GM18867 (cell line): ENCODE measurements around the gene DSCAML1.

Source experiments
- ATAC-seq: cut with Tn5 transposase; IDR thresholded peaks from one replicate; pipeline ENCODE4 v1.9.1; 2021; ENCODE audit warnings: mild to moderate bottlenecking, moderate library complexity; ENCODE audit not compliant: unreplicated experiment

DSCAML1 gene

GRCh38 chr11:117479372-117479771 is 317.6 kb downstream of the DSCAML1 start:
- no peak for ATAC-seq

DNA sequence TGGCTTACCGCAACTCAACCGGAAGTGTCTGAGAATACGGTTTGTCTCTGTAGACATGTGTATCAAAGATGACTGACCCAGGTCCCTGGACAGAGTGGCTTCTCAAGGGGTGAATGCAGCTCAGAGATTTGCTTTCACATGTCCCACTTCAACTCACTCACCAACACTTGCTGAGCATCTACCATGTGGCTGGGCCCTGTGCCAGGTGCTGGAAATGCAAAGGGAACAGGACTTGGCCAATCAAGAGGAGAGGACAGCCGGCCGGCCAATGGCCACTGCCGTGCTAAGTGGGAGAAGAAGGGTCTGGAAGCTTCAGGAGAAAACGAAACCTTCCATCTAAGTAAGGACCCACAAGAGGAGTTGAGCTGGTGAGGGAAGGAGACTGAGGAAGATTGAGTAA is 318.1 kb downstream of the DSCAML1 start:
- no peak for ATAC-seq

- ATAC-seq, result no peak
These were observed 318.7 kb downstream of the DSCAML1 start for GRCh38 chr11:117478126-117478860.

DNA sequence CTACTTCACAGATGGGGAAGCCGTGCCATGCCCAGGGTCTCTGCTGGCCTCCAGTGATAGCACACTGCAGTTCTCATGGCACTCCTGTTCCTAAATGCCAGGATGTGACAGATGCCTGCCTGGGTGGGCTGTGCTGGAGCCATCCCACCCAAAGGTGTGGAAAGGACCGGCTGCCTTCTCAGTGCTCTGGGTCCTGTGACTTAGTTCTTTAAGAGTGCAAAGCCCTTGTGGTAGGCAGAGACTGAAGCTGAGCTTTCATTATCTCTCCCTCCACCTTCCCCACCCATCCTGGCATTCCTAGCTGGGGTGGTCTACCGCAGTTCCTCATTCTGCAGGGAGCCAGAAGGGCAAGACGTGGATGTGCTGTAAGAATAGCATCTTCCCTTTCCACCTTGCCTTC is 319.3 kb downstream of the DSCAML1 start:
- no peak for ATAC-seq

- no peak for ATAC-seq
These were observed 320.4 kb downstream of the DSCAML1 start for GRCh38 chr11:117476531-117477142.

DNA sequence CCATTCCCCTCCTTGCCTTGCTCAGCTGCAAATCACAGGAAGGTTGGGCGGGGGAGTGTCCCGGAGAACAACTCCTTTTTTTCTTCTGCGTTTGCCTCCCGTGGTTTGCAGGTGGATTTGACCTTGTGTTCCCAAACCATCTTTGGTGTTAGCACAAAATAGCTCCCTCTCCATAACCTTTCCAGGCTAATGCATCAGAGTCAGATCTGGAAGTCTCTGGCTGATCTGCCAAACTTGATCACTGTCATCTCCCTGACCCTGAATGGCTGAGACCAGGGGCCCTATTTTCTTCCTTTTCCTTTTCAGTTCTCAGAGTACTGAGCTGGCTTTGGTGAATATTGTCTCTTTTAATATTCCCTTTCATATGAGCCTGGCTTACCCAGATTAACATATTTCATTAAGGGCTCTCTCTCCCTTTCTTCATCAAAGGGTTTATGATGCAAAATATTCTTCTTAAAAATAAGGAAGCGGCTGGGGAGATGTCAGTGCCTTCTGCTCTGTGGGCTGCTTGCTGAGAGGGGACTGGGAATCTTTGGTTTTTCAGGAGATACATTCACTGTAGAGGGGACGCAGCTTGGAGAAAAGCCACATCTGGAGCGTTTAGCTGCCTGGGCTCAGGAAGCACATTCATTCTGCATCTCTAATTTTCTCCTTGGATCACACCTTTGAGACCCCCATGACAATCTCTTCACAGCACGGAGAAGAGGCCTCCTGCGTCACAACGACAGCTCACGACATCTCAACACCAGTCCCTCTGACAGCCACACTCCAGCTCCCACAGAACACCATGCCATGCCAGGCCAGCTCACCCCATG is 321.1 kb downstream of the DSCAML1 start:
- ATAC-seq, result no peak

- no peak for ATAC-seq
These were observed 323.4 kb downstream of the DSCAML1 start for GRCh38 chr11:117473481-117474091.

GRCh38 chr11:117471776-117472175 is 325.2 kb downstream of the DSCAML1 start:
- ATAC-seq, result no peak

GRCh38 chr11:117470576-117470975 is 326.4 kb downstream of the DSCAML1 start:
- no peak for ATAC-seq

DNA sequence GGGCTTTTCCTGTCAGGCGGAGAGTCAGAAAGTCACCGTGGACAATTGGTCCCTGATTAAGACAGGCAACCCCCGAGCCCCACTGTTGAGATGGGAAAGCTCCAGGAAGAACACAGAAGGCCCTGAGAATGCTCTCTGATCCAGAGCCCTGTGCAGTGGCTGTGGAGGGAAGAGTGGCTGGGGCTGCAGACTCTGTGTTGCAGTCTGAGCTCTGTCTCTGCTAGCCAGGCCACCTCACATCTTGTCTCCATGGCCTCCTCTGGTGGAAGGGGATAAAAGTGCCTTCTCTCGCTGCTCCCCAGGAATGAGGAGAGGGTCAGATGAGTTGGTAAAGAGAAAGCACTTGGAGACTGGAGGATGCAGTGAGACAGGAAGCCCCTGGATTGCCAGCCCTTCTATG is 328.1 kb downstream of the DSCAML1 start:
- ATAC-seq, result no peak

- no peak for ATAC-seq
These were observed 329.2 kb downstream of the DSCAML1 start for GRCh38 chr11:117467770-117468169.

GRCh38 chr11:117466966-117467365 is 330.1 kb downstream of the DSCAML1 start:
- no peak for ATAC-seq

DNA sequence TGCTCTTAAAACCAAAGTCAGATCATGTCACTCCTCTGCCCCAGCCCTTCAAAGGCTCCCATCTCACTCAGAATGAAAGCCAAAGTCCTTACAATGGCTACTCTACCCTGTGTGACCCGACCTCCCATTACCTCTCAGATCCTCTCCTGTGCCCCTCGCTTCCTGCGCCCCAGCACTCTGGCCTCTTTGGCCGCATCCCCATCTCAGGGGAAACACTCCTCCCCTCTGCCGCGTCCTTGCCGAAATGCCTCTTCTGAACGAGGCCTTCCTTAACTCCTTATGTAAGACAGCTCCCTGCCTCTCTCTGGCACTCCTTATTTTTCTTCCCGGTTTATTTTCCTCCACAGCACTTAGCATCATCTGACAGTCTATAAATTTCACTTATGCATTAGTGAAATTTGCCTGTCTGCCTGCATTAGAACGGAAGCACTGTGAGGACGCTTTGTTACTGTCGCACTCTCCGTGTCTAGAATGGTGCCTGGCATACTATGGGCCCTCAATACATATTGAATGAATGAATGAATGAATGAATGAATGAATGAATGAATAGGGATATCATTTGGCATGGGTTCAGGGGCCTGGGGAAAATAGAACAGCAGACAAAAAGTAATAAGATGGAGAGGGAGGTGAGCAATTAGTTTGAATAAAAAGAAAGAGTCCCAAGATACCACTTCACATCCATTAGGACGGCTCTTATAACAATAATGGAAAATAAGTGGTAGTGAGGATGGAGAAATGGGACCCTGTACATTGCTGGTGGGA is 331.6 kb downstream of the DSCAML1 start:
- ATAC-seq, result no peak

DNA sequence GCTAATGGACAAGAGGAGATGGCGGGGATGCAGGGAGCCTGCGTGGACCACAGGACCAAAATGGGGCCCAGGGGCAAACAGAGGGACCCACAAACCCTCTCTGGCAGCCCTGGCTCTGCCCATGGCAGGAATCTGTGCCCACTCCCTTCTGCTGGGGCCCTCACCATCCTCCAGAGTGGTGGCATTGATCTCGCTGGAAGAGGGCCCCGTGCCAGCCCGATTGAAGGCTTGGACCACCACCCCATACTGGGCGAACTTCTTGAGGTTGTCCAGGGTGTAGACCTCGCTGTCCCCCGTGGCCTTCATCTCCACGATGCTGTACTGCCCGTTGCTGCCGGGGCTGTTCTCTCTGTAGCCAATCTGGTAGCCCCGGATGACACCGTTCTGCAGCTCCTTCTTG is 332.2 kb downstream of the DSCAML1 start:
- ATAC-seq, result no peak

DNA sequence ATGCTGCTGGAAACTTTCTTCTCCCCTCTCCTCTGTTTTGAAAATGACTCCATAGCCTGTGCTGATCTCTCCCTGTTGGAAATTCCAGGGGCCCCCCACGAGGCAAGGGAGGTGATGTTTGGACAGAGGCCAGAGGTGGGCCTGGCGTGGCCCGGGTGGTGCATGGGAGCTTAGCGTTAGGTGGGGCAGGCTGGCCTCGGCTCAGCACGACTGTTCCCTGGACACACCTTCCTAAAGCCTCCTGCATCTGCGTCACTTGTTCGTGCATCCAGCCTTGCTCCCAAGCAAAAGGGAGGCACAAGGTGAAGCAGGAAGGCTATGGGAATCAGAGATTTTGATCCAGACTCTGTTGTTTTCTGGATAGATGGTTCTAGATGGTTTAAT is 334.2 kb downstream of the DSCAML1 start:
- no peak for ATAC-seq

- no peak for ATAC-seq
These were observed 334.7 kb downstream of the DSCAML1 start for GRCh38 chr11:117462183-117462863.

DNA sequence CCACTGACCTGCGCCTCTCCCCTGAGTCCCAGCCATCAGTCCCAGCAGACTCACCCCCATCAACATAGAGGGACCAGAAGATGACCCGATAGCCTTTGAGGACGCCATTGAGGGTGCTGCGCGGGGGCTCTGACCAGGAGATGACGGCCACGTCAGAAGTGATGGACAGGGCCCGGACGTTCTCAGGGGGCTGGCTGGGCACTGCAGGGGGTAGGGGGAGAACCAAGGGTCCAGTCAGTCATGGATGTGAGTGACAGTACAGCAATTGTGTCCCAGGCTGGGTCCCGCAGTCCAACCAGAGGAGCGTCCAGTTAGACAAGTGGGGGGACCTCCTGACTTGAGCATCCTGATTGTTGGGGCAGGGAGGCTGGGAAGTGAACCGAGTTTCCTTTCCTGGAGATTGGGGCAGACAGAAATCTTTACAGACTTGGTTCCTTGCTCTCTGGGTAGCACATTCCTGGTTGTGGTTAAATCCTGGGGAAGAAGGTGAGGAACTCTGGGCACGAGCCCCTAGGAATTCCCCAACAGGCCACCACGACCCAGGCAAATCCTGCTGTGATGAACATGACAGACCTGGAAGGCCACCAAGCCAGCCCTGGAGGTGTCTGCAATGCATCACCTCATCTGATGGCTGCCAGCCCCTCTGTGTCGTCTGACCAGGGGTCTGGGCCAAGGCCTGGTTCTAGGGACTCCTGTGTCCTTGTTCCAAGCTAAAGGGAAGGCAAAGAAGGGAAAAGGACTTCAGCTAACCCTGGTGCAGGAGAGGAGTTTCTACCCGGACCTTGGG is 335.4 kb downstream of the DSCAML1 start:
- ATAC-seq, result no peak

- no peak for ATAC-seq
These were observed 337.1 kb downstream of the DSCAML1 start for GRCh38 chr11:117459979-117460300.

DNA sequence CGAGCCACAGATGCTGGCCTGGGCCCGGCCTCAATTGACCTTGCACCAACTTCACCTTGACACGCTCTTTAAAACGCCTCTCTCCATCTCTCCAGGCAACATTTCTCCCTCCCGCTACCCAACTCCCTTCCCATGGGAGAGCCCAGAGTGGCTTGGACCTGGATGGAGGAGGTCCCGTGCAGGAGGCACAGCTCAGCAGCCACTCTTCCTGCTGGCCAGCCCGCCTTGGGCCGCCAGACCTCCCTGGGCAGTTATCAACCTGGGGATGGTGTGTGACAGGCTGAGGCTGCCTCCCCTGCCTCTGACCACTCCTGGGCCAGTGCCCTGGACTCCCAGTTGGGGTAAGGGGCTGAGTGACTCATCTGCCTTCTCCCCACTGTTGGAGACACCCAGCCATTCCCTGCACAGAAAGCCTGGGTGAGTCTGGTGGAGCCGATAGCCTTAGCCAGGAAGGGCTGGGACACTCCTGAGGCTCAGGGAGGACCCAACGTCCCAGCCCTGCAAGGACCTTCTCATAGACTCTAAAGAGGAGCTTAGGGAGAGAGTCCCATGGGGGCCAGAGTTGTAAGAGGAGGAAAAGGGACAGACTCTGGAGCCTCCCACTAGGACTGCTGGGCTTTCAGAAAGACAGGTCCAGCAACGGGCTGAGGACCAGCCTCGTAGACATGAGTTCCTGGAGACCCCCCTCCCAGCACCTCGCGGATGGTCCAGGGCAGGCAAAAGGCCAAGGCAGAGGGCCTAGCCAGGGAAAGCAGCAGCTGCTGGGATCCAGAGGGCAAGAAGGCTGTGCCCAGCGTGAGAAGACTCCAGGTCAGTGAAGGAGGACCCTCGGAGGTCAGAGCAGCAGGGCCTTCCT is 337.7 kb downstream of the DSCAML1 start:
- ATAC-seq, result no peak
